Breast epithelium (tissue), 4 donors: Measurements from ENCODE around the gene HSPB7. TPM values are rescaled to one million over a fixed set of nuclear protein-coding genes. Genes with fewer than 3 reads are reported as not detected.

Experiments
- DNase-seq, 2 donors: peaks; one replicate each; pipeline ENCODE4 v3.0.0-alpha.2; 2019; ENCODE audit warnings: low spot score in 2 of 2
- H3K27ac ChIP-seq, 2 donors: fragments of 200-600 bp; sonication (generic) in 1 of 2; one replicate each; pipeline ENCODE4 v1.5.1; 2016 to 2019; ENCODE audit warnings: mild to moderate bottlenecking in 1 of 2
- H3K27me3 ChIP-seq, 2 donors: fragments of 200-600 bp; sonication (generic) in 1 of 2; one replicate each; pipeline versions ENCODE4 v1.5.1 to v1.6.0; 2017 to 2019; ENCODE audit warnings: control low read depth in 1 of 2, mild to moderate bottlenecking in 1 of 2
- H3K36me3 ChIP-seq: fragments of 200-600 bp; one replicate; pipeline ENCODE4 v1.5.1; 2019
- H3K4me1 ChIP-seq, 2 donors: fragments of 200-600 bp; sonication (generic); one replicate each; pipeline ENCODE4 v1.5.1; 2016 to 2019; ENCODE audit warnings: control low read depth in 1 of 2
- H3K4me3 ChIP-seq, 3 donors: fragments of 200-600 bp; sonication (generic); 1 replicate in 2 of 3; 2 replicates in 1 of 3; pipeline ENCODE4 v1.5.1; 2016 to 2019; ENCODE audit warnings: mild to moderate bottlenecking in 3 of 3, moderate library complexity in 2 of 3
- H3K9me3 ChIP-seq, 2 donors: fragments of 200-600 bp; sonication (generic) in 1 of 2; one replicate each; pipeline ENCODE4 v1.5.1; 2016 to 2019; ENCODE audit warnings: control low read depth in 1 of 2
- POLR2A ChIP-seq: fragments of 450-650 bp; IDR thresholded peaks from one replicate; pipeline ENCODE4 v1.6.1; 2016; ENCODE audit warnings: antibody characterized with exemption, mild to moderate bottlenecking, moderate library complexity
- POLR2AphosphoS5 ChIP-seq, 3 donors: sonication (generic); formaldehyde crosslinking; IDR thresholded peaks; one replicate each; pipeline ENCODE4 v1.6.1; 2017; ENCODE audit warnings: antibody characterized with exemption in 3 of 3
- intact Hi-C: fragments of 100-400 bp; cut with DNase I; formaldehyde crosslinking; loops from one replicate; pipeline ENCODE4 v1.15.1; 2023; ENCODE audit warnings: low total_unique reads
- total RNA-seq, 3 donors: library from RNA; depleted of rRNA; stranded (reverse); fragments of >200 nt; gene quantifications; one replicate each; pipeline ENCODE4 v1.1.0, GENCODE V29; 2016
- TF ChIP-seq, protein P1 (sequence below), 3 donors: fragments of 450-650 bp; IDR thresholded peaks; one replicate each; pipeline ENCODE4 v1.5.1; 2016 to 2017; ENCODE audit warnings: antibody characterized with exemption in 3 of 3, mild to moderate bottlenecking in 3 of 3, moderate library complexity in 3 of 3

HSPB7 gene
- total RNA-seq, 3 donors from 2014 or later: 8.8 to 183 (median 19.0) TPM

DNA sequence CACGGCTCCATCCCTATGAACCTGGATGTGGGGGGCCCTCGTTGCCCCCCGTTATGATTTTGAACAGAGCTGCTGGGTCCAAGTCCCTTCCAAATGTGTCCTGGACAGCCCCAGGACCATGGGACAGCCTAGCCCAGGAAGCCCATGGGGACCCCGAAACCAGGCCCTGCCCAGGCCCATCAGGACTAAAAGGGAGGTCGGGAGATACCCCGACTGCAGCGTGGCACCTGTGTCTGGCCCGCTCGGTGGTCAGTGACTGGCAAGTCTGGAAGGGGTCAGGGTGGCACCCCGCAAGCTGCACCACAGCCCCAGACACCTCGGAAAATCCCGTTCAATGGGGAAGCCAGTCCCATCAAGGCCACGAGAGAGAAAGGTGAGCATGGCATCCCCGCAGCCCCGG, 24.2 kb downstream of the HSPB7 start:
- no peak for DNase-seq
- no peaks in the 10 kb centered on the region for H3K9me3 ChIP-seq
- no peak overlapping the region for H3K4me3 ChIP-seq
- TF ChIP-seq POLR2A: no peak
- TF ChIP-seq, protein P1, sequence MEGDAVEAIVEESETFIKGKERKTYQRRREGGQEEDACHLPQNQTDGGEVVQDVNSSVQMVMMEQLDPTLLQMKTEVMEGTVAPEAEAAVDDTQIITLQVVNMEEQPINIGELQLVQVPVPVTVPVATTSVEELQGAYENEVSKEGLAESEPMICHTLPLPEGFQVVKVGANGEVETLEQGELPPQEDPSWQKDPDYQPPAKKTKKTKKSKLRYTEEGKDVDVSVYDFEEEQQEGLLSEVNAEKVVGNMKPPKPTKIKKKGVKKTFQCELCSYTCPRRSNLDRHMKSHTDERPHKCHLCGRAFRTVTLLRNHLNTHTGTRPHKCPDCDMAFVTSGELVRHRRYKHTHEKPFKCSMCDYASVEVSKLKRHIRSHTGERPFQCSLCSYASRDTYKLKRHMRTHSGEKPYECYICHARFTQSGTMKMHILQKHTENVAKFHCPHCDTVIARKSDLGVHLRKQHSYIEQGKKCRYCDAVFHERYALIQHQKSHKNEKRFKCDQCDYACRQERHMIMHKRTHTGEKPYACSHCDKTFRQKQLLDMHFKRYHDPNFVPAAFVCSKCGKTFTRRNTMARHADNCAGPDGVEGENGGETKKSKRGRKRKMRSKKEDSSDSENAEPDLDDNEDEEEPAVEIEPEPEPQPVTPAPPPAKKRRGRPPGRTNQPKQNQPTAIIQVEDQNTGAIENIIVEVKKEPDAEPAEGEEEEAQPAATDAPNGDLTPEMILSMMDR (IDR thresholded peaks at IDR 0.05): no peak
- TF ChIP-seq POLR2AphosphoS5 (IDR thresholded peaks at IDR 0.05): no peak
- H3K36me3 ChIP-seq: no peaks in the 10 kb centered on the region
- intact Hi-C loops: no loop called here
- H3K27ac ChIP-seq: no peak overlapping the region
- H3K27me3 ChIP-seq: no peaks in the 10 kb centered on the region
- H3K4me1 ChIP-seq: no peaks in the 10 kb centered on the region

DNA sequence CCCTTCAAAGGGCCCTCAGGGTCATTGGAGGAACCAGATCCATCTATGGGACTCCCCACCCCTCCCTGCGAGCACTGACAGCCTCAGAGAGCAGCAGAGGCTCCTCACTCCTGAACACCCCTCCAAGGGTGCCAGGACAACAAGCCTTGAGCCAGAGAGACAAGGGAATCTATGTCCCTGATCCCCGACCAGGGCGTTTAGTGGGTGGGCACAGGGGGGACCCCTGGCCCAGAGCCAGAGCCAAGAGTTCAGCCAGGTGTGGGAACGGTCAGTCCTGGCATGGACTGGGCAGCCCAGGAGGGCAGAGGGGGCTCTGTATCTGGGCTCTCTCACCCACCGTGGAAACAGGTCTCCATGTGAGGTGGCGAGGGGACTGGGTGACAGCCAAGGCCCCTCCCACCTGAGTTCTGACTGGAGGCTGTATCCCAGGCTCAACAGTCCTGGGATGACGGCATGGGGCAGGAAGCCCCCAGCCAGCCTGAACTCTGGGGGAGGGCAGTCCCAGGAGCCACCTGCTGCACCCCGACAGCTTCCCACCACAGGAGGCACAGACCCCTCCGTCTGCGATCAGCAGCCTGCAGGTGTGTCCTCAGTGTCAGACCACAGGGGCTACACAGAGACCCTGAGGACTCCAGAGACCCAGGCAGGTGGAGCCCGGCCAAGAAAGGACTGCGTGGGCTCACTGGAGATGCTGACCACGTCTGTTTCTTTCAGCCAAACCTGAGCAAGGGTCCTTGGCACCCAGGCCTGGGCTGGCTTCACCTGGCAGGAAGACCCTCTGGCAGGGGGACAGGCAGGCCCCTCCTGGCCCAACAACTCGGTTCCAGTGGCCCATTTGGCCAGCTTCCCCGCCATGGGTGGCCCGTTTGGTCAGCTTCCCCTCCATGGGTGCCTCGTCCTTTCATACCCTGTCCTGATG, 25.0 kb downstream of the HSPB7 start:
- Histone ChIP-seq H3K27ac (no peak overlapping the region), H3K27me3 (no peaks in the 10 kb centered on the region), H3K9me3 (no peaks in the 10 kb centered on the region), H3K36me3 (no peaks in the 10 kb centered on the region), H3K4me3 (no peak overlapping the region), H3K4me1 (no peaks in the 10 kb centered on the region)
- intact Hi-C loops: no loop called here
- TF ChIP-seq POLR2AphosphoS5 (IDR thresholded peaks at IDR 0.05) (no peak), POLR2A (no peak)
- DNase-seq: no peak

DNA sequence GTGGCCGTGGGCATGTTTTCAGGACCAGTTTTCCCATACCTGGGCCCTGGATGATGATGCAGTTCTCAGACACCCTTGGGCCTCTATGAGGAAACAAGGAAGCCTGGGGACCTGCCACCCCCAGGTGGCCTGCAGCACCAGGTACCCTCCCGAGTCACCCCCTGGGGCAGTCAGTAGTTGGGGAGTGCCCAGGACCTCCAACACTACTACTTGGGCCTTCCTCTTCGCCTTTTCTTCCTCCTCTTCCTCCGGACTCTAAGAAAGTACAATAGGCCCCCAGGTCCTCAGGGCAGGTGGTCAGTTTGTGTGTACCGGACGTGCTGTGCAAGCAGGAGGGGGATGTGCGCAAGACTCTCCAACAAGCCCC, 25.7 kb downstream of the HSPB7 start:
- no peaks in the 10 kb centered on the region for H3K27me3 ChIP-seq
- no peak for DNase-seq
- H3K9me3 ChIP-seq: no peaks in the 10 kb centered on the region
- no peak overlapping the region for H3K27ac ChIP-seq
- H3K4me1 ChIP-seq: no peaks in the 10 kb centered on the region
- no peak overlapping the region for H3K4me3 ChIP-seq
- intact Hi-C loops: no loop called here
- no peaks in the 10 kb centered on the region for H3K36me3 ChIP-seq
- TF ChIP-seq POLR2AphosphoS5 (IDR thresholded peaks at IDR 0.05) (no peak), POLR2A (no peak)
- TF ChIP-seq, protein P1 (IDR thresholded peaks at IDR 0.05): no peak

DNA sequence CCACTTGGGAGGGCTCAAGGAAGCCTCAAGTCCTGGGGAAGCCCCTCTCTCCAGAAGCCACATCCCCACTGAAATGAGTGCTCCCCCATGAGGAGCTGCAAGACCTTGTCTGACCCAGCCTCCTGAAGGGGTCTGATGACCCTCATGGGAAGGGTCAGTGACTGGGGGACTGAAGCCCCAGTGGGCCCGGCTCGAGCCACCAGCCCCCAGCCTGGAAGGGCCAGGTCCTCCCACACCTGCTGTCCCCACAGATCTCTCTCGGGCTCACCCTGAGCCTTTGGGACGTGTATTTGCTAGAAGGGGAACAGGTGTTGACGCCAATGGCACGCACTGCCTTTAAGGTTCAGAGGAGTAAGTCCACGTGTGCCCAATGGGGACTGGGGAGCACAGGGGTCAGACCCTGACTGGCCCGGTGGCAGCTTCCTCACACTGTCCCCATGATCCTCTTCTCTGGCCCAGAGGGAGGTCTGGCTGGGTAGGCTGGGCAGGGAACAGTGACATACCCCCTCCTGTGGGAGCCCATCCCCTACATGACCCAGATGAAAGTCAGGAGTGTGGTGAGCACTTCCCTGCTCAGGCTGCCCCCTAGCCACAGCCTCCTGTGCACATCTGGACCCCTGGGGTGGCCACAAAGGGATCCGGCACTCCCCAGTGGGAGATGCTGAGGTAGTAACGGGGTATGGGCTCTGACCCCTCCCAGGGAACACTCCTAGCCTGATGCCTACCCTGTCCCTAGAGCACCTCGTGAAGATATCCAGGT, 26.2 kb downstream of the HSPB7 start:
- no peak overlapping the region for H3K27ac ChIP-seq
- H3K4me1 ChIP-seq: no peaks in the 10 kb centered on the region
- TF ChIP-seq POLR2AphosphoS5 (IDR thresholded peaks at IDR 0.05) (no peak), POLR2A (no peak)
- TF ChIP-seq, protein P1 (IDR thresholded peaks at IDR 0.05): no peak
- H3K27me3 ChIP-seq: no peaks in the 10 kb centered on the region
- H3K36me3 ChIP-seq: no peaks in the 10 kb centered on the region
- H3K4me3 ChIP-seq: no peak overlapping the region
- no peak for DNase-seq
- intact Hi-C loops: no loop called here
- no peaks in the 10 kb centered on the region for H3K9me3 ChIP-seq

DNA sequence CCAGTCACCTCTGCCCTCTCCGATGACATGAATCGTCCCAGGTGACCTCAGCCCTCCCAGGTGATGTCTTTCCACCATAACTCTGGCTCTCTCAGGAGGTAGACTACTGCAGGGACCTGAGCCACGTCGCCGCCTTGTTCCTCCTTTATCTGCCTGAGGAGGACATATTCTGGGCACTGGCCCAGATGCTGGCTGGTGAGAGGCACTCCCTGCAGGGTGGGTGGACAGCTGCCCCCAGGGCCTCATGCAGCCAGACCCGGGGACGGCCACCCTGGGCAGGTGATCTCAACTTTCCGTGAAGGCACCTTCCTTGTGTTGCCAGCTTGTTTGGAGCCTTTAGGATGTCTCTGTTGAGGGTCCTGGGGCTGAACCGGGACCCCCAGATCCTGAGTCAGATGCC, 28.1 kb downstream of the HSPB7 start:
- Histone ChIP-seq H3K4me3 (no peak overlapping the region), H3K9me3 (no peaks in the 10 kb centered on the region), H3K4me1 (no peaks in the 10 kb centered on the region), H3K27me3 (no peaks in the 10 kb centered on the region), H3K27ac (no peak overlapping the region), H3K36me3 (no peaks in the 10 kb centered on the region)
- DNase-seq: no peak
- intact Hi-C loops: no loop called here
- TF ChIP-seq, protein P1 (IDR thresholded peaks at IDR 0.05): no peak
- no peak for TF ChIP-seq POLR2A
- TF ChIP-seq POLR2AphosphoS5 (IDR thresholded peaks at IDR 0.05): no peak
